ENCODE data around the gene ERI2.

DNA sequence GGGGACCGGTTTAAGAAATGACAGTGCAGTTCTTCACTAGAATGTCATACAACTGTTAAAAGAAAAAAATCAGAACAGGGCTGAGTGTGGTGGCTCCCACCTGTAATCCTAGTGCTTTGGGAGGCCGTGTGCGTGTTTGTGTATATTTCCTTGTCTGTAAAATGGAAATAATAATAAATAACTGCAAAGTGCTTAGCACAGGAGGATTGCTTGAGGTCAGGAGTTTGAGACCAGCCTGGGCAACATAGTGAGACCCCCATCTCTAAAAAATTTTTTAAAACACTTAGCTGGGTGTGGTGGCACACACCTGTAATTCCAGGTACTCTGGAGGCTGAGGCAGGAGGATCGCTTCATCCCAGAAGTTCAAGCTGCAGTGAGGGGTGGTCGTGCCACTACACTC lies 40.0 kb downstream of the ERI2 start:
- TF ChIP-seq CTCF (IDR thresholded peaks at IDR 0.05; ENCODE audit: insufficient read depth, low read length) = no peak
- TF ChIP-seq POLR2AphosphoS5 (IDR thresholded peaks at IDR 0.05; ENCODE audit: low read depth) = no peak
- no peak for TF ChIP-seq REST (IDR thresholded peaks at IDR 0.05; ENCODE audit: insufficient replicate concordance, low read depth)
- no peak for TF ChIP-seq SPI1 (IDR thresholded peaks at IDR 0.05; ENCODE audit: borderline replicate concordance, low read depth)

All from HL-60 (cell line).